ENCODE data around the gene SPTBN4.

SPTBN4 gene

DNA sequence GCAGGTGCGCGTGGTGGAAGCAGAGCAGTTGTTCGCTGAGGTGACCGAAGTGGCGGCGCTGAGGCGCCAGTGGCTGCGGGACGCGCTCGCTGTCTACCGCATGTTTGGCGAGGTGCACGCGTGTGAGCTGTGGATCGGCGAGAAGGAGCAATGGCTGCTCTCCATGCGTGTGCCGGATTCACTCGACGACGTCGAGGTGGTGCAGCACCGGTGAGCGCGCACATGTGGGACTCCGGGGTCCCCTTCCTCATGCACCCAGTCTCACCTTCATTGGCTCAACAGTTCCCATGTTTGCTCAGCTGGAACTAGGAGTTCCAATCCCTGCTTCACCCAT is 46.5 kb downstream of the SPTBN4 start:
- no peaks in the 10 kb centered on the region for H3K9me3 ChIP-seq (ENCODE audit: insufficient read depth, low read length)
- no peak overlapping the region for H3K4me2 ChIP-seq (ENCODE audit: low read depth, low read length, poor library complexity, severe bottlenecking)
- H3K4me3 ChIP-seq (ENCODE audit: insufficient read depth, low read length, poor library complexity, severe bottlenecking): no peak overlapping the region
- no peaks in the 10 kb centered on the region for H4K20me1 ChIP-seq (ENCODE audit: low read depth, low read length)
- H3F3A ChIP-seq (ENCODE audit: insufficient read depth): no peaks in the 10 kb centered on the region
- no peak overlapping the region for H3K9ac ChIP-seq (ENCODE audit: low read length)
- H2AFZ ChIP-seq (ENCODE audit: low read depth, low read length, severe bottlenecking): no peak overlapping the region
- H3K27ac ChIP-seq (ENCODE audit: low read depth, low read length): no peak overlapping the region
- H3K79me2 ChIP-seq (ENCODE audit: insufficient read depth, low read length): no peaks in the 10 kb centered on the region
- no peaks in the 10 kb centered on the region for H3K9me2 ChIP-seq (replicated peaks; ENCODE audit: insufficient read depth, low read length)
- H3K27me3 ChIP-seq (ENCODE audit: low read length): no peaks in the 10 kb centered on the region
- no peak for TF ChIP-seq EZH2phosphoT487 (conservative IDR thresholded peaks at IDR 0.05; ENCODE audit: low read length)
- TF ChIP-seq, protein P1, sequence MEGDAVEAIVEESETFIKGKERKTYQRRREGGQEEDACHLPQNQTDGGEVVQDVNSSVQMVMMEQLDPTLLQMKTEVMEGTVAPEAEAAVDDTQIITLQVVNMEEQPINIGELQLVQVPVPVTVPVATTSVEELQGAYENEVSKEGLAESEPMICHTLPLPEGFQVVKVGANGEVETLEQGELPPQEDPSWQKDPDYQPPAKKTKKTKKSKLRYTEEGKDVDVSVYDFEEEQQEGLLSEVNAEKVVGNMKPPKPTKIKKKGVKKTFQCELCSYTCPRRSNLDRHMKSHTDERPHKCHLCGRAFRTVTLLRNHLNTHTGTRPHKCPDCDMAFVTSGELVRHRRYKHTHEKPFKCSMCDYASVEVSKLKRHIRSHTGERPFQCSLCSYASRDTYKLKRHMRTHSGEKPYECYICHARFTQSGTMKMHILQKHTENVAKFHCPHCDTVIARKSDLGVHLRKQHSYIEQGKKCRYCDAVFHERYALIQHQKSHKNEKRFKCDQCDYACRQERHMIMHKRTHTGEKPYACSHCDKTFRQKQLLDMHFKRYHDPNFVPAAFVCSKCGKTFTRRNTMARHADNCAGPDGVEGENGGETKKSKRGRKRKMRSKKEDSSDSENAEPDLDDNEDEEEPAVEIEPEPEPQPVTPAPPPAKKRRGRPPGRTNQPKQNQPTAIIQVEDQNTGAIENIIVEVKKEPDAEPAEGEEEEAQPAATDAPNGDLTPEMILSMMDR (IDR thresholded peaks at IDR 0.05; ENCODE audit: insufficient read depth, low read length, poor library complexity, severe bottlenecking): no peak
- H3K36me3 ChIP-seq (ENCODE audit: low read length): no peaks in the 10 kb centered on the region

DNA sequence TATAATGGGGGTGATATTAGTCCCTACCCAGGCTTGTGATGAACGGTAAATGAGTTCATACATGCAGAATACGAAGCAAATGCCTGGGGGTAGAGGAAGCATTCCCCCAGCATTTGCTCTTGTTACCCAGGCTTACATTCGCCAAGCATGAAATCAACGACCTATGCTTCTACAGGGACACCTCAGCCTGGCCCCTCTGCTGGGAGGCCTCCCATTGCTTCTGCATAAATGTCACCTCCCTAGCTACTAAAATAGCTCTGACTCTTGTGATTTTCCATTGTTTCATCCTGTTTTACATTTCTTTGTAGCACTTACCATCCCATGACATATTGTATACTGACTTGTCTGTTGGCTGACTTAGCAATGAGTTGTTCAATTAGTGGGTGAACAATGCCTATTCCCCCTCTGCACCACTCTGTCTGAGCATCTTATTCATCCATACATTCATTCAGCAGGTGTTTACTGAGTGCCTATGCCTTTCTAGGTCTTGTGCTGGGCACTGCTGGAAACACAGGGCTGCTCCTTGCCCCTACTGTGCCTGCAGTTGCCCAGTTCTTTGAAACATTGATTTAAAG is 47.0 kb downstream of the SPTBN4 start:
- H3K4me2 ChIP-seq (ENCODE audit: low read depth, low read length, poor library complexity, severe bottlenecking): no peak overlapping the region

DNA sequence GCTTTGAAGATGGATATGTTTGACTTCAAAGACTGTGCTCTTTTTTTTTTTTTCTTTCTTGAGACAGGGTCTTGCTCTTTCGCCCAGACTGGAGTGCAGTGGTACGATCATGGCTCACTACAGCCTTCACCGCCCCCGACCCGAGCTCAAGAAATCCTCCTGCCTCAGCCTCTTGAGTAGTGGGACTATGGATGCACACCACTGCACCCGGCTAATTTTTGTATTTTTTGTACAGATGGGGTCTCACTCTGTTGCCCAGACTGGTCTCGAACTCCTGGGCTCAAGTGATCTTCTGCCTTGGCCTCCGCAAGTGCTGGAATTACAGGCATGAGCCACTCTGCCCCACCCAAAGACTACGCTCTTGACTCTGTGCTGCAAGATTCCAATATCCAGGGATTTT is 50.4 kb downstream of the SPTBN4 start:
- Histone ChIP-seq H3K4me3 (ENCODE audit: insufficient read depth, low read length, poor library complexity, severe bottlenecking) (no peak overlapping the region), H3K36me3 (ENCODE audit: low read length) (no peaks in the 10 kb centered on the region), H3K27me3 (ENCODE audit: low read length) (no peaks in the 10 kb centered on the region), H3K9me2 (replicated peaks; ENCODE audit: insufficient read depth, low read length) (no peaks in the 10 kb centered on the region), H3K9me3 (ENCODE audit: insufficient read depth, low read length) (no peaks in the 10 kb centered on the region), H3F3A (ENCODE audit: insufficient read depth) (no peaks in the 10 kb centered on the region), H3K4me2 (ENCODE audit: low read depth, low read length, poor library complexity, severe bottlenecking) (no peak overlapping the region), H3K27ac (ENCODE audit: low read depth, low read length) (no peak overlapping the region), H2AFZ (ENCODE audit: low read depth, low read length, severe bottlenecking) (no peak overlapping the region), H3K9ac (ENCODE audit: low read length) (no peak overlapping the region), H4K20me1 (ENCODE audit: low read depth, low read length) (no peaks in the 10 kb centered on the region), H3K79me2 (ENCODE audit: insufficient read depth, low read length) (no peaks in the 10 kb centered on the region)
- no peak for TF ChIP-seq EZH2phosphoT487 (conservative IDR thresholded peaks at IDR 0.05; ENCODE audit: low read length)
- TF ChIP-seq, protein P1 (IDR thresholded peaks at IDR 0.05; ENCODE audit: insufficient read depth, low read length, poor library complexity, severe bottlenecking): no peak

More for the DNA sequence above, 47.0 kb downstream of the SPTBN4 start:
- no peaks in the 10 kb centered on the region for H4K20me1 ChIP-seq (ENCODE audit: low read depth, low read length)
- no peaks in the 10 kb centered on the region for H3K27me3 ChIP-seq (ENCODE audit: low read length)
- no peaks in the 10 kb centered on the region for H3K9me3 ChIP-seq (ENCODE audit: insufficient read depth, low read length)
- no peaks in the 10 kb centered on the region for H3K79me2 ChIP-seq (ENCODE audit: insufficient read depth, low read length)
- H2AFZ ChIP-seq (ENCODE audit: low read depth, low read length, severe bottlenecking): no peak overlapping the region
- H3K4me3 ChIP-seq (ENCODE audit: insufficient read depth, low read length, poor library complexity, severe bottlenecking): no peak overlapping the region
- H3K9me2 ChIP-seq (replicated peaks; ENCODE audit: insufficient read depth, low read length): no peaks in the 10 kb centered on the region
- no peaks in the 10 kb centered on the region for H3K36me3 ChIP-seq (ENCODE audit: low read length)
- no peak overlapping the region for H3K9ac ChIP-seq (ENCODE audit: low read length)
- no peaks in the 10 kb centered on the region for H3F3A ChIP-seq (ENCODE audit: insufficient read depth)
- no peak overlapping the region for H3K27ac ChIP-seq (ENCODE audit: low read depth, low read length)
- TF ChIP-seq, protein P1 (IDR thresholded peaks at IDR 0.05; ENCODE audit: insufficient read depth, low read length, poor library complexity, severe bottlenecking): no peak
- TF ChIP-seq EZH2phosphoT487 (conservative IDR thresholded peaks at IDR 0.05; ENCODE audit: low read length): no peak

All from SU-DHL-6 (cell line).